ENCODE measurements around the gene C1QA.

GRCh38 chr1:22670352-22670975, 34.0 kb downstream of the C1QA start:
- TF ChIP-seq, protein P1, sequence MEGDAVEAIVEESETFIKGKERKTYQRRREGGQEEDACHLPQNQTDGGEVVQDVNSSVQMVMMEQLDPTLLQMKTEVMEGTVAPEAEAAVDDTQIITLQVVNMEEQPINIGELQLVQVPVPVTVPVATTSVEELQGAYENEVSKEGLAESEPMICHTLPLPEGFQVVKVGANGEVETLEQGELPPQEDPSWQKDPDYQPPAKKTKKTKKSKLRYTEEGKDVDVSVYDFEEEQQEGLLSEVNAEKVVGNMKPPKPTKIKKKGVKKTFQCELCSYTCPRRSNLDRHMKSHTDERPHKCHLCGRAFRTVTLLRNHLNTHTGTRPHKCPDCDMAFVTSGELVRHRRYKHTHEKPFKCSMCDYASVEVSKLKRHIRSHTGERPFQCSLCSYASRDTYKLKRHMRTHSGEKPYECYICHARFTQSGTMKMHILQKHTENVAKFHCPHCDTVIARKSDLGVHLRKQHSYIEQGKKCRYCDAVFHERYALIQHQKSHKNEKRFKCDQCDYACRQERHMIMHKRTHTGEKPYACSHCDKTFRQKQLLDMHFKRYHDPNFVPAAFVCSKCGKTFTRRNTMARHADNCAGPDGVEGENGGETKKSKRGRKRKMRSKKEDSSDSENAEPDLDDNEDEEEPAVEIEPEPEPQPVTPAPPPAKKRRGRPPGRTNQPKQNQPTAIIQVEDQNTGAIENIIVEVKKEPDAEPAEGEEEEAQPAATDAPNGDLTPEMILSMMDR (IDR thresholded peaks at IDR 0.05; ENCODE audit: low read length): no peak
- TF ChIP-seq EZH2phosphoT487 (IDR thresholded peaks at IDR 0.05; ENCODE audit: low read length) (no peak), EZH2 (optimal IDR thresholded peaks at IDR 0.05; ENCODE audit: low read depth, low read length) (no peak)

Data from MM.1S (cell line).